ENCODE results near the gene PPIP5K2.

DNA sequence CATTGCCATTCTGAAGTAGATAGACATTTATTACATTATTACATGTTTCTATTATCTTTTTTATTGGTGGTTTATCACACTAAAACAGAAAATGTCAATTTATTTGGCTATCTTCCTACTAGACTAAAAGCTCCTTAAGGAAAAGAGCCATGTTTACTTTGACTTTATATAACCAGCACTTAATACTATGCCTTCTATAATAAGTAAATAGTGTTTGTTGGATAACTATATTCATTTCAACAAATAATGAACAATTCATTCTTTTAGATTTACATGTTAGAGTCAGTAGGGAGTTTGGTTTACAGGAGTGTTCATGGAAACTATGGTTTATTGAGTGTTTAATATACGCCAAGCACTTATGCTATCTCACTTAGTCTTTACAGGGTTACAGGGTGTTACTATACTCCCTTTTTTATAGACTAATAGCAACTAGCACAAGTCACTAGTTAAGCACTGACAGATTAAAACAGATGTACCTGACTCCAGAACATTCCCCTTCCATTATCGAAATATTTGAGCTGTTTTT lies 7.3 kb downstream of the PPIP5K2 start:
- TF ChIP-seq CTCF (IDR thresholded peaks at IDR 0.05; ENCODE audit: insufficient read depth, low read depth, low read length), result no peak
- TF ChIP-seq EZH2 (IDR thresholded peaks at IDR 0.05; ENCODE audit: insufficient read depth, low read length), result no peak

Measured in astrocyte (in vitro differentiated cells and primary cell).